Gastrocnemius medialis (tissue), 4 donors: Measurements from ENCODE around the gene FLNC. TPM values are rescaled to one million over a fixed set of nuclear protein-coding genes. Genes with fewer than 3 reads are reported as not detected.
A peak's percentile ranks its signal among the peaks of the same experiment; 100 is the strongest.

Experiments
- ATAC-seq, 2 donors: fragments of 150-250 bp; one replicate each; pipeline ENCODE4 v1.9.1; 2016
- DNase-seq, 2 donors: peaks; one replicate each; pipeline ENCODE4 v3.0.0-alpha.2; 2019
- H3K27ac ChIP-seq, 4 donors: fragments of 200-600 bp; sonication (generic); 1 replicate in 1 of 4; 2 replicates in 3 of 4; pipeline ENCODE4 v1.5.1; 2016 to 2018; ENCODE audit warnings: mild to moderate bottlenecking in 2 of 4, moderate library complexity in 1 of 4
- H3K27me3 ChIP-seq, 3 donors: fragments of 200-600 bp; sonication (generic) in 2 of 3; 1 replicate in 1 of 3; 2 replicates in 2 of 3; pipeline versions ENCODE4 v1.5.1 to v1.6.0; 2016 to 2019; ENCODE audit warnings: mild to moderate bottlenecking in 1 of 3, moderate library complexity in 1 of 3
- H3K36me3 ChIP-seq, 2 donors: fragments of 200-600 bp; sonication (generic) in 1 of 2; one replicate each; pipeline ENCODE4 v1.5.1; 2017 to 2018
- H3K4me1 ChIP-seq, 2 donors: fragments of 200-600 bp; sonication (generic) in 1 of 2; one replicate each; pipeline ENCODE4 v1.5.1; 2016 to 2017; ENCODE audit warnings: mild to moderate bottlenecking in 2 of 2
- H3K4me3 ChIP-seq, 4 donors: fragments of 200-600 bp; sonication (generic) in 3 of 4; 1 replicate in 1 of 4; 2 replicates in 3 of 4; pipeline ENCODE4 v1.5.1; 2016 to 2019; ENCODE audit warnings: mild to moderate bottlenecking in 2 of 4
- H3K9me3 ChIP-seq, 3 donors: fragments of 200-600 bp; sonication (generic) in 2 of 3; 1 replicate in 1 of 3; 2 replicates in 2 of 3; pipeline ENCODE4 v1.5.1; 2016 to 2019
- POLR2A ChIP-seq, 2 donors: fragments of 450-650 bp; IDR thresholded peaks; one replicate each; pipeline ENCODE4 v1.6.1; 2017; ENCODE audit warnings: antibody characterized with exemption in 2 of 2, mild to moderate bottlenecking in 2 of 2, moderate library complexity in 2 of 2
- in situ Hi-C, 4 donors: fragments of 200-750 bp; cut with MboI; loops; one replicate each; pipeline versions ENCODE4 v1.15.0 to v1.8.0; 2017; ENCODE audit warnings: low sequenced_read_pairs in 4 of 4
- intact Hi-C: fragments of 100-400 bp; cut with DNase I; formaldehyde crosslinking; loops from one replicate; pipeline ENCODE4 v1.15.1; 2023; ENCODE audit warnings: low total_unique reads
- total RNA-seq, 4 donors: library from RNA; depleted of rRNA; stranded (reverse); fragments of >200 nt; gene quantifications; one replicate each; pipeline versions ENCODE4 v1.1.0 to v1.2.3, GENCODE V29; 2016
- TF ChIP-seq, protein P1 (sequence below), 5 experiments: fragments of 450-650 bp in 3 of 5; fragments of 200-600 bp in 2 of 5; sonication (generic) in 2 of 5; IDR thresholded peaks in 4 of 5; conservative IDR thresholded peaks in 1 of 5; 1 replicate in 4 of 5; 2 replicates in 1 of 5; pipeline ENCODE4 v1.5.1; 2016 to 2019; ENCODE audit warnings: antibody characterized with exemption in 5 of 5, mild to moderate bottlenecking in 3 of 5, moderate library complexity in 3 of 5

Gene FLNC
- total RNA-seq, 4 donors from 2014 or later, result 1,071 to 4,398 (median 2,381) TPM

DNA sequence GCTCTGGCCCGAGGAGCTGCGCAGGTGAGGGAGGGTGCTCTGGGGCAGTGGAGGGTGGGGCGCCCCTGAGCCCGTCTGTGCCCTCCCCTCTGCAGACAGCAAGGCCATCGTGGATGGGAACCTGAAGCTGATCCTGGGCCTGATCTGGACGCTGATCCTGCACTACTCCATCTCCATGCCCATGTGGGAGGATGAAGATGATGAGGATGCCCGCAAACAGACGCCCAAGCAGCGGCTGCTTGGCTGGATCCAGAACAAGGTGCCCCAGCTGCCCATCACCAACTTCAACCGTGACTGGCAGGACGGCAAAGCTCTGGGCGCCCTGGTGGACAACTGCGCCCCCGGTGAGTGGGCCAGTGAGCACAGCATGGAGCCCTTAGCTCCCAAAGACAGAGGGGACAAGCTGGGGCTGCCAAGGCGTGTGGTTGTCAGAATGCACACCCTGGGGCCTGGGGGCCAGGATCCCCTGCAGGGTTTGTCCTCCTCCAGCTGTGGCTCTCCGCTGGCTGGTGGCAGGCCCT is 5.1 kb downstream of the FLNC start:
- no peak for ATAC-seq
- H3K27me3 ChIP-seq, result no peaks in the 10 kb centered on the region
- in situ Hi-C loops (no loop called here), intact Hi-C loops (no loop called here)
- peak overlapping the region; percentile 92 to 99 (median 98) for H3K27ac ChIP-seq
- peaks cover 0 to 60% of the 10 kb centered on the region in 2 donors for H3K36me3 ChIP-seq
- peak overlapping the region in 1 of 4 donors; percentile 1 for H3K4me3 ChIP-seq
- DNase-seq, result peak in 1 of 2 donors; percentile 45
- peaks cover 60 to 80% of the 10 kb centered on the region in 2 donors for H3K4me1 ChIP-seq
- TF ChIP-seq POLR2A (IDR thresholded peaks at IDR 0.05), result no peak
- TF ChIP-seq, protein P1, sequence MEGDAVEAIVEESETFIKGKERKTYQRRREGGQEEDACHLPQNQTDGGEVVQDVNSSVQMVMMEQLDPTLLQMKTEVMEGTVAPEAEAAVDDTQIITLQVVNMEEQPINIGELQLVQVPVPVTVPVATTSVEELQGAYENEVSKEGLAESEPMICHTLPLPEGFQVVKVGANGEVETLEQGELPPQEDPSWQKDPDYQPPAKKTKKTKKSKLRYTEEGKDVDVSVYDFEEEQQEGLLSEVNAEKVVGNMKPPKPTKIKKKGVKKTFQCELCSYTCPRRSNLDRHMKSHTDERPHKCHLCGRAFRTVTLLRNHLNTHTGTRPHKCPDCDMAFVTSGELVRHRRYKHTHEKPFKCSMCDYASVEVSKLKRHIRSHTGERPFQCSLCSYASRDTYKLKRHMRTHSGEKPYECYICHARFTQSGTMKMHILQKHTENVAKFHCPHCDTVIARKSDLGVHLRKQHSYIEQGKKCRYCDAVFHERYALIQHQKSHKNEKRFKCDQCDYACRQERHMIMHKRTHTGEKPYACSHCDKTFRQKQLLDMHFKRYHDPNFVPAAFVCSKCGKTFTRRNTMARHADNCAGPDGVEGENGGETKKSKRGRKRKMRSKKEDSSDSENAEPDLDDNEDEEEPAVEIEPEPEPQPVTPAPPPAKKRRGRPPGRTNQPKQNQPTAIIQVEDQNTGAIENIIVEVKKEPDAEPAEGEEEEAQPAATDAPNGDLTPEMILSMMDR (IDR thresholded peaks at IDR 0.05 in 4 of 5, conservative IDR thresholded peaks at IDR 0.05 in 1 of 5), result no peak
- no peaks in the 10 kb centered on the region for H3K9me3 ChIP-seq

DNA sequence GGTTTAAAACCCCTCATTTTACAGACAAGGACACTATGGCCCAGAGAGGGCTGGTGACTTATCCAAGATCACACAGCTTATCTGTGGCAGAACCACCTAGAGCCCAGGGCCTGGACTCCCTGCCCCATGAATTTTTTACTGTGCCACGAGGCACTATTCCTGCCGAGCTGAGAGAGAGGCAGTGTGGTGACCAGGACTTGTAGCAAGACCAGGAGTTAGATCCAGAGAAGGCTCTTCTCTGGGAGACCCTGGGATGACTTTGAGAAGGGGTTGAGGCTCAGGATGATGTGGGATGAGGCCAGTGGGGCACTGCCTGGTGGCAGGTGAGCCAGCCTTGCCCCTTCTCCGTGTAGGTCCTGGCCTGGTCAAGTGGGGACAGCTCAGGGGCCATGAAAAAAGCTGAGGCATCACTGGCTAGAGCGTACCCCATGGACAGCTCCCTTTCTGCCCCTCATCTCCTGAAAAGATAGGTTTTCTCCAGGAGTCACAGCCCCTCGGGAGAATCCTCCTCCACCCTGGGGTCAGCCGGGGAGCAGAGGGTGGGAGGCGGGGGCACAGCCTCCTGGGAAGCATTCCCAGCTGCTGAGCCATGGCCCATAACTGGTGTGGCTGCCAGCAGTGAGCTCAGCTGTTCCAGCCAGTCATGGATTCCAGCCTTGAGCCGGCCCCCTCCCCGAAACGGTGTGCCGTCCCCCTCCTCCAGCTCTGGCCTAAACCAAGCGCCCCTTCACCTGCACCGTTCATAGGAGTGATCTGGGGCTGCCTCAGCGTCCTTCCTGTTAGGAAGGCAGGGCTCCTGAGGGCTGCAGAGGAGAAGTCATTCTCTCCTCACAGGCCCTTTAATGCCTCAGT is 5.8 kb downstream of the FLNC start:
- DNase-seq (peak in 1 of 2 donors; percentile 82), ATAC-seq (peak in 1 of 2 donors; percentile 7)
- Histone ChIP-seq H3K27ac (peak overlapping the region; percentile 92 to 99 (median 98)), H3K9me3 (no peaks in the 10 kb centered on the region), H3K4me1 (peaks cover 60 to 78% of the 10 kb centered on the region in 2 donors), H3K4me3 (peak overlapping the region in 1 of 4 donors; percentile 1), H3K27me3 (no peaks in the 10 kb centered on the region), H3K36me3 (peaks cover 0 to 67% of the 10 kb centered on the region in 2 donors)
- in situ Hi-C loops (no loop called here), intact Hi-C loops (no loop called here)
- TF ChIP-seq, protein P1 (IDR thresholded peaks at IDR 0.05 in 4 of 5, conservative IDR thresholded peaks at IDR 0.05 in 1 of 5), result no peak
- no peak for TF ChIP-seq POLR2A (IDR thresholded peaks at IDR 0.05)

DNA sequence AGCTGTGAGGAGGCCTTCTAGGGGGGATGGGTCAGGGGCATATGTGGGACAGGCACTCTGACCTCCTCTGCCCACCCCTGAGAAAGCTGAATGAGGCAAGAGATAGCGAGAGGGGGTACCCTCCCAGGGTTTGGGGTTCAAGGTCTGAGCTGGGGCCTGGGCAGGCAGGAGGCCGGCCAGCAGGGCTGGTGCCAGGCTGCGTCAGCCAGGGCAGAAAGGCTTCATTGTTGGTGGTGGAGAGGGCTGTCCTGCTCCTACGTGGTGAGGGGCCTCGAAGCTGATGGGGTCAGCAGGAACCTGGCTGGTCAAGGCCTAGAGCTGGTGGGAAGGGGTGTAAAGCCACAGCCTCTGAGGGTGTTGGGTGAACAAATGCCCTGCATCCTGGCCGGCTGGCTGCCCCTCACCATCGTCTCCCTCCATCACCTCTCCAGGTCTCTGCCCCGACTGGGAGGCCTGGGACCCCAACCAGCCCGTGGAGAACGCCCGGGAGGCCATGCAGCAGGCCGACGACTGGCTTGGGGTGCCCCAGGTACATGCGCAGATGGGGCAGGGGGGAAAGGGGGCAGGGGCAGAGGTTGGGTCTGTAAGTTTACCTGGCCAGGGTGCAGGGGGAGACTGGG is 6.6 kb downstream of the FLNC start:
- DNase-seq, result no peak
- Histone ChIP-seq H3K4me1 (peaks cover 60 to 70% of the 10 kb centered on the region in 2 donors), H3K27ac (peak overlapping the region; percentile 92 to 99 (median 98)), H3K27me3 (no peaks in the 10 kb centered on the region), H3K4me3 (no peak overlapping the region), H3K9me3 (no peaks in the 10 kb centered on the region), H3K36me3 (peaks cover 0 to 74% of the 10 kb centered on the region in 2 donors)
- TF ChIP-seq, protein P1 (IDR thresholded peaks at IDR 0.05 in 4 of 5, conservative IDR thresholded peaks at IDR 0.05 in 1 of 5), result no peak
- TF ChIP-seq POLR2A (IDR thresholded peaks at IDR 0.05), result no peak
- in situ Hi-C loops (no loop called here), intact Hi-C loops (no loop called here)
- no peak for ATAC-seq

DNA sequence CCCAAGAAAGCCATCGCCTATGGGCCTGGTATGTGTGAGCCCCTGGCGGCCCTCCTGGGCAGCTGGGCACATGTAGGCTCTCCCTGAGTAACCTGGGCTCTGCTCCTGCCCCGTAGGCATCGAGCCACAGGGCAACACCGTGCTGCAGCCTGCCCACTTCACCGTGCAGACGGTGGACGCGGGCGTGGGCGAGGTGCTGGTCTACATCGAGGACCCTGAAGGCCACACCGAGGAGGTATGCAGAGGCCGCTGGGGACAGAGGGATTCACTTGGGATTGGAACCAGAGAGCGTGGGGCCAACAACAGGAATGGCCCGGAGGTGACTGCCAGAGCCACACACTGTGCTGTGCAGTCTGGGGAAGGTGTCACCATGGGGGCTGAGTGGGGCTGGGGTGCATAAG is 7.3 kb downstream of the FLNC start:
- H3K36me3 ChIP-seq, result peaks cover 0 to 81% of the 10 kb centered on the region in 2 donors
- intact Hi-C loops (no loop called here), in situ Hi-C loops (no loop called here)
- peak in 1 of 2 donors; percentile 21 for DNase-seq
- no peaks in the 10 kb centered on the region for H3K9me3 ChIP-seq
- no peak for ATAC-seq
- peaks cover 58 to 63% of the 10 kb centered on the region in 2 donors for H3K4me1 ChIP-seq
- no peaks in the 10 kb centered on the region for H3K27me3 ChIP-seq
- no peak for TF ChIP-seq POLR2A (IDR thresholded peaks at IDR 0.05)
- TF ChIP-seq, protein P1 (IDR thresholded peaks at IDR 0.05 in 4 of 5, conservative IDR thresholded peaks at IDR 0.05 in 1 of 5), result no peak
- no peak overlapping the region for H3K4me3 ChIP-seq
- peak overlapping the region; percentile 92 to 99 (median 98) for H3K27ac ChIP-seq
